ENCODE results near the gene RIC1.
"Not testable (repeated sequence)": the region's sequence is repeated elsewhere in the genome, so short reads cannot be mapped to it uniquely, and the experiment has no call there.

RIC1 gene

GRCh38 chr9:5736563-5737346 lies 107.8 kb downstream of the RIC1 start:
- no peak for DNase-seq

GRCh38 chr9:5743109-5743508 lies 114.2 kb downstream of the RIC1 start:
- DNase-seq = no peak

GRCh38 chr9:5748438-5748837 lies 119.5 kb downstream of the RIC1 start:
- no peak for DNase-seq

- no peak for DNase-seq
Observed at GRCh38 chr9:5749306-5749705, 120.4 kb downstream of the RIC1 start.

- DNase-seq = no peak
Observed at GRCh38 chr9:5750569-5750968, 121.7 kb downstream of the RIC1 start.

- no peak for DNase-seq
Observed at GRCh38 chr9:5756633-5757032, 127.7 kb downstream of the RIC1 start.

GRCh38 chr9:5760338-5760737 lies 131.4 kb downstream of the RIC1 start:
- no peak for DNase-seq

- DNase-seq = no peak
Observed at GRCh38 chr9:5762421-5762820, 133.5 kb downstream of the RIC1 start.

- no peak for DNase-seq
Observed at GRCh38 chr9:5764130-5764868, 135.4 kb downstream of the RIC1 start.

GRCh38 chr9:5767968-5768932 lies 139.3 kb downstream of the RIC1 start:
- no peak for DNase-seq

GRCh38 chr9:5773324-5773999 lies 144.6 kb downstream of the RIC1 start:
- DNase-seq = no peak

GRCh38 chr9:5778805-5779204 lies 149.9 kb downstream of the RIC1 start:
- DNase-seq = no peak

GRCh38 chr9:5779705-5780218 lies 150.9 kb downstream of the RIC1 start:
- not testable (repeated sequence) for DNase-seq

- not testable (repeated sequence) for DNase-seq
Observed at GRCh38 chr9:5783420-5783819, 154.5 kb downstream of the RIC1 start.

- no peak for DNase-seq
Observed at GRCh38 chr9:5783982-5784381, 155.1 kb downstream of the RIC1 start.

- no peak for DNase-seq
Observed at GRCh38 chr9:5784526-5785315, 155.8 kb downstream of the RIC1 start.

- DNase-seq = no peak
Observed at GRCh38 chr9:5786370-5787127, 157.6 kb downstream of the RIC1 start.

GRCh38 chr9:5787220-5787619 lies 158.3 kb downstream of the RIC1 start:
- no peak for DNase-seq

GRCh38 chr9:5787759-5788302 lies 158.9 kb downstream of the RIC1 start:
- DNase-seq = no peak

GRCh38 chr9:5789489-5789888 lies 160.6 kb downstream of the RIC1 start:
- no peak for DNase-seq
